NOMO-1 treated with dmso at 0.1 percent for 144 hours (cell line): ENCODE measurements around the gene FAM184B.
"Not testable (repeated sequence)": the region's sequence is repeated elsewhere in the genome, so short reads cannot be mapped to it uniquely, and the experiment has no call there.

Source experiments
- DNase-seq: peaks from one replicate; lab custom pipeline; 2025; ENCODE audit not compliant: unreplicated experiment; lab: John Stamatoyannopoulos, UW

FAM184B gene

DNA sequence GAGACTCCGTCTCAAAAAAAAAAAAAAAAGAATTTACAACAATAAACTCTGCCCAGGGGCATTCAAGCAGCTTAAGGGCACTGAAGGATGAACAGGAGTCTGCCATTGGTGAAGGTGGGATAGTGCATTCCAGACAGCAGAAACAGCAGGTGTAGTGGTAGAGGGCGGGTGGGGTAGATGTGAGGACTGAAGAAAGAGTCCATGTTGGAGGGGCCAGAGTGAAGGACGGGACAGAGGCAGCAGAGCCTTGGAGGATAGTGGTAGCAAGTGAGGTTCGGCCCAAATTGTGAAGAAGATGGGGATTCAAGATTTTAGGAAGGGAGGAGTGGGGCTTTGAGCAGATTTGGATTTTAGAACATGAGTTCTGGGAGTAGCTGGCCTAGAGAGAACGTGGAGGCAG is 91.3 kb downstream of the FAM184B start:
- no peak for DNase-seq

DNA sequence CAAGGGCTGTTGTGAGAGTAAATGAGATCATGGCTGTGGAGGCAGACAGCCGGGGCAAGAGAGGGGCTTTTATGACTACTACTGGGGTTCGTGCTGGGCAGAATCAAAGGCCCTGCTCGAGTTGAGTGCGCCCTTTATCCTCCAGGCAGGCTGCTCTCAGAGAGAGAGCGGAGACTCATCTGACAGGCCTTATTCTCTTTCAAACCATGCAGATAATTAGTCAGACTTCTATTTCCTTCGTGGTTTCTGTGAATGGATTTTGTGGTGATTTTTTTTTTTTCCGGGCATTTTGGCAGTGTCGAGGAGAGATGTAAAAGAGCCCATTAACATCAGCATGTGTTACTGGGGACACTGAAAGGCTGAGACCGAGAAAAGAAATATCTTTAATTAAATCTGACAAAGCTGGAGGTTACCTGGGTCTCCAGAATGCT is 93.4 kb downstream of the FAM184B start:
- no peak for DNase-seq

DNA sequence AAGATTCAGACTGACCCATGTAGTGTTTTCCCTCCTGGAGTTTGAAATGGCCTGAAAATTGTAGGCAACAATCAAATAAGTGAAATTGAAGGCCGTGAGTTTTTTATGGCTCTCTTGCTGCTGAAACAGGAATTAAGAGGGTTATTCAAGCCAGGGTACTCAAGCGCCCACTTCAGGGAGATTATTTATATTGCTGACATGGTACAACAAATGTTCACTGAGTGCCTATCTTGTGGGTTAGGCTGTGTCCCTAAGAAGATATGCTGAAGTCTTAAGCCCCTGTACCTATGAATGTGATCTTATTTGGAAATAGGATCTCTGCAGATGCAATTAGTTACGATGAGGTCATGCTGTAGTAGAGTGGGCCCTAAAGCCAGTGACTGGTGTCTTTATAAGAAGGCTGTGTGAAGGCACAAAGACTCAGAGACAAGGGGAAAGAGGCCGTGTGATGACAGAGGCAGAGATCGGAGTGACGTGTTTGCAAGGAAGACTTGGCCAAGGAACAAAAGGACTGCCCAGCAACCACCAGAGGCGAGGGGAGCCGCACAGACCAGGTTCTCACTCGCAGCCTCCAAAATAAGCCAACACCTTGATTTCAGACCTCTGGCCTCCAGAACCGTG is 94.1 kb downstream of the FAM184B start:
- DNase-seq: no peak

DNA sequence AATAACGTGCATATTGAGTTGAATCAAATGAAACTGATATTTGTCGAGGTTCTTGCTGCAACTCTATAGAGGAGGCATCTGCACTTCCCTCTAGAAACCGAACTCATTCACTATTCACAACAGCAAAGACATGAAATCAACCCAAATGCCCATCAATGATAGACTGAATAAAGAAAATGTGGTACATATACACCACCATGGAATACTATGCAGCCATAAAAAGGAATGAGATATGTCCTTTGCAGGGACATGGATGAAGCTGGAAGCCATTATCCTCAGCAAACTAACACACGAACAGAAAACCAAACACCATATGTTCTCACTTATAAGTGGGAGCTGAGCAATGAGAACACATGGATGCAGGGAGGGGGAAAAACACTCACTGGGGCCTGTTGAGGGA is 96.8 kb downstream of the FAM184B start:
- DNase-seq: not testable (repeated sequence)

DNA sequence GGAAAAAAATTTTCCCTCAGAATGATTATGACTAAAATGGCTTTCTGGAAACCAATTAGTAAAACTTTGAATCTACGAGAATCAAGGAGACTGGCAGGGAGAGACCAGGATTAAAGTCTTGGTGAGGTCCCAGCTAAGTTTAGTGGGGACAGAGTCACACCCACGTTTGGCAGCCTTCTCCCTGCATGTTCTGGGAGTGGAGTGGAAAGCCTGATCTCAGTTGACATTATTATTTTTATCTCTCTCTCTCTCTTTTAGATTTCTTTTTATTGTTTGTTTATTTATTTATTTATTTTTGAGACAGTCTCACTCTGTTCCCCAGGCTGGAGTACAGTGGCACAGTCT is 99.2 kb downstream of the FAM184B start:
- no peak for DNase-seq

DNA sequence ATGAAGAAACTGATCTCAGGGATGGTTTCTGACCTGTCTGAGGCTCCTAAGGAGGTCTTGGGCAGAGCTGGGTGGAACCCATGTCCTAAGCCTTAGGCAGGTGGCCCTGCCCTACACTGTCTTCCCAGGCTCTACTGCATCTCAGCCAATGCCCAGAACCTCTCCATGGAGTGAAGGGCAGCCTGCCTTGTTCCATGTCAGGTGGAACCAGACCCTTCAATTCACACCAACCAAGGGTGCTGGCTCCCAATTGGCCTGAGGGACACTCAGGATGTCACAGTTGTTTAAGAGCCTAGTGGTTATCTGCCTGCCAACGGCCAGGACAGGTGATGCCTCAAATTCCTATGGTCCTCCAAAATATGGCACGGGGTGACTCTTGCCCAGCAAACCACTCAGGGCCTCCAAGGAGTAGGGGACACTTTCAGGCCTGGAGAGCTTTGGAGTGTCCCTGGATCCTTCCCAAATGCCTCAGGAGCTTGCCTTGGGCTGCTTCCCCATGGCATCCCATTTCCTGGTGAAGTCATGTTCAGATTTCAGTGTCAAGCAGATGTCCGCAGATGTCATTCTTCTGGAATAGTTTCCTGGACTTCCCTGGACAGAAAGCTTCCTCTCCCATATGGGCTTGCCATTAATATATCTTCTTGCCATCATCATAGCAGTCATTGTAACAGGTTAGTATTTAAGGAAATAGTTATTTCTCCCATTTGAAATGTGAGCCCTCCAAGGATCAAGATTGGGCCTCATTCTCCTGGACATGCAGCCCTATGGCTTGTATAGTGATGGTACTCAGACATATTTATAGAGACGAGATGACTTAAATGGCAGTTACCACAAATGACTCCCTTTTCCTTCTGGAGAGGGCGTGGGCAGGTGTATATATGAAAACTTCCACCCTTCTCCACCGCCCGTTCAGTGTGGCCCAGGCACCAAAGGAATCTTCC is 99.9 kb downstream of the FAM184B start:
- DNase-seq: no peak

- no peak for DNase-seq
These were observed 100.7 kb downstream of the FAM184B start for GRCh38 chr4:17680559-17681280.

DNA sequence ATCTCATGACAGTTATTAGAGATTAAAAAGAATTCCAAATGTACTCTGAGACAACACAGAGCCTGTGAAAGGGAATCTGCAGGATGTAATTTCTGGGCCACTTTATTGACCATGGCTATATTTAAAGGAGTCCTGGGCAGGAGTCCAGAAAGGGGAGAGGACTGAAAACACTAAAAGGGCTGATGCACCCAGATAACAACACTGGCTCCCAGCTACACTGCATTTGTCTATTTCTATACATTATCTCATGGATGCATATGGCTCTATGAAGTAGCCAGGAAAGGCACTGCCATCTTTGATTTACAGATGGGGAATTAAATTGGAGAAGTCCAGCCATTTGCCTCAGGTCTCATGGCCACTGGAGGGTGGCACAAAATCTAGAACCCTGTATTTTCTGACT is 111.0 kb downstream of the FAM184B start:
- DNase-seq: no peak

DNA sequence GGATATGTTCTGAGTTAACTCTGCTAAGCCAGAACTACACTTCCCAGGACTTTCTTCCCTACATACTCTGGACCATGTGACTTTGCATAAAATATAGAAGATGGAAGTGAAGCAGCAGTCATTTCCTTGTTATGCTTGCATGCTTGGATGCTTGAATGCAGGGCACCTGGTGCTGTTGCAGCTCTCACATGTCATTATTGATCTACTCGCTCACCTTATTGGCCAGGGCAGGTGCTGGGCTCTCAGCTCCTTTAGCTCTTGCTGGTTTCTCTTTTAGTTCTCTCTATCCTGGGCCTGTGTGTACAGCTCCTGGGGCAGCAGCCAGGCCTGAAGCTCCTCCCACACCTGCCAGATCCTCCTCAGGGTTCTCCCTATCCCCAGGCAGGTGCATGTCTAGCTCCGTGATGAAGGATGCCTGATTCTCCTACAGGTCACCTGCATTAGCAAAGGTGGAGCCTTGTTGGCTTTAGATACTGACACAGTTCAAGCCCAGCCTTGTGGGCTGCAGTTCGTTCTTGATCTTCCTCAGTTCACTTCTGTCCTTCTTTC is 113.7 kb downstream of the FAM184B start:
- DNase-seq: no peak

- DNase-seq: no peak
These were observed 114.2 kb downstream of the FAM184B start for GRCh38 chr4:17667253-17667652.

DNA sequence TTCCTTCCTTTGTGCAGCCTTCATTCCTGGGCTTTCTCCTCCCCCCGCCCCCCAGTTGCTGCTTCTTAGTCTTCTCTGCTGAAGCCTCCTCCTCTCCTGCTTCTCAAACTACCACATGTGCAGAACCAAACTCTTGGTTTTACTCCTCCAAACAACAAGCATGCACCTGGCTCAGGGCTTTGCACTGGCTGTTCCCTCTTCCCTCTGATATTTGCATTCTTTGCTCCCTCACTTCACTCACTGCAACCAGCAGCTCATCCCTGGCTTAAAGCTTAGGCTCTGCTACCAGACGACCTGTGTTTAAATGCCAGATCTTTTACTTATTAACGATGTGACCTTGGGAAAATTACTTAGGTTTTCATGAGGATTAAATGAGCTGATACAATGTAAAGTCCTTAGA is 115.6 kb downstream of the FAM184B start:
- no peak for DNase-seq

DNA sequence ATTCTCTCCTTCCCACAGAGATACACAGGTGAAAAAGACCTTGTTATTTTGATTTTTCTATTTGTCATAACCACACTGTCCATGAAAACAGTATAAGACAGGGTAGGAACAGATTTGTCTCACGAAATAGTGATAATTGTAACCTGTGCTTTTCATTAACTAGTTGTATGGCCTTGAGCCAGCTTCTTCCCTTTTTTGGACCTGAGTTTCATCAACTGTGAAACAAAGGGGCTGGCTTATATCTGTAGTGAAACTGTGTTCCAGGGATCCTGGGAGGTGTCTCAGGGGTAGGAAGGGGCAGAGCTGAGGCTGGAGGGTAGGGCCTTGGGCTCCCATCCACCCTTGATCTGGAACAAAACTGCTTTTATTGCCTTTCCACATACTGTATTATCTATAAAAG is 116.1 kb downstream of the FAM184B start:
- DNase-seq: no peak

GRCh38 chr4:17664755-17665154 is 116.7 kb downstream of the FAM184B start:
- DNase-seq: peak; percentile 47

- DNase-seq: no peak
These were observed 118.7 kb downstream of the FAM184B start for GRCh38 chr4:17662694-17663093.

- not testable (repeated sequence) for DNase-seq
These were observed 122.2 kb downstream of the FAM184B start for GRCh38 chr4:17659196-17659595.

- no peak for DNase-seq
These were observed 123.6 kb downstream of the FAM184B start for GRCh38 chr4:17657849-17658248.

DNA sequence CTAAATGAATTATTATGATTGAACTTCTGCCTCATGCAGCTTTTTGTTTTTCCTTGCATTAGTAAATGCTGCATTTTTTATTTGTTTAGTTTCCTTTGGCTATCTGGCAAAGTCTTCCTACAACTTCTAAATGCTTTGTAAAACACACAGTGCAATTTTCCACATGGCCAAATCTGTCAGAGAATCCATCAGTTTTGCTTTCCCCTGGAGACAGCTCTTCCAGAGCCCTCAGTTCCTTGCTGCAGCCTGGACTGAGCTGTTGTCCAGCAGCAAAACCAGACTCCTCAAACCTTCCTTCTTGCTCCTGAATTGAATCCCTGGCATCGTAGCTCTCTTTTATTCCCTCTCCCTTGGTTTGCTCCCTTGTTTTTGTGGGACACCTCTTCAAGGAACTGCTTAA is 124.3 kb downstream of the FAM184B start:
- DNase-seq: no peak

DNA sequence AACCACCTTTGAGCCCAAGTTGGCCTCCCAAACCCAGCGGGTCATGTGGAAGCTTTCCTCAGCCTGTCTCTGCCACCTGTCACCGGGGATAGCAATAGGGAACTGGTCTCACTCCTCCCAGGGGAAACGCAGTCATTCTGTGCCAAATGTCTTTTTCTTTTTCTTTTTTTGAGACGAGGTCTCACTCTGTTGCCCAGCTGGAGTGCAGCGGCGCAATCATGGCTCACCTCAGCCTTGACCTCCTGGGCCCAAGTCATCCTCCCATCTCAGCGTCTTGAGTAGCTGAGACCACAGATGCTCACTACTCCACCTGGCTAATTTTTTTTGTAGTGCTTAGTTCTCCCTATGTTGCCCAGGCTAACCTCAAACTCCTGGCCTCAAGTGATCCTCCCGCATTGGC is 126.7 kb downstream of the FAM184B start:
- no peak for DNase-seq

GRCh38 chr4:17650406-17650805 is 131.0 kb downstream of the FAM184B start:
- no peak for DNase-seq

DNA sequence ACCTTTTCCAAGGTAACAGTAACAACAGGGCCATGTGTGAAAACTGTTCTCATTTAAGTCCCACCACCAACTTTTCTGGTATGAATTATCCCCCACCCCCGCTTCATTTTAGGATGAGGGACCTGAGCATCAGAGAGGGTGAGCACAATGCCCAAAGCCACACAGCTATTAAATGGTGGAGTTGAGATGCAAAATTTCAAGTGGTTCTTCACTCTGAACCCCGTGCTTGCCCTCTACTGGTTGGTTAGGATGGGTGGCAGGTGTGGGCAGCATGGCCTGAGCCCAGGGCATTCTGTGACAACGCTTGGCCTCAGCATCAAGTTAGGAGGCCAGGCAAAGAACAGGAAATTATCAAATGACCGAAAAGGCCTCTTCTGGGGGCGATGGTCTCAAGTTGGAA is 133.5 kb downstream of the FAM184B start:
- DNase-seq: no peak

GRCh38 chr4:17647176-17647806 is 134.1 kb downstream of the FAM184B start:
- DNase-seq: no peak
